NOMO-1 treated with DMSO at 0.1 percent for 48 hours (cell line): ENCODE measurements around the gene IGFBP1.

Experiments
- DNase-seq: peaks from one replicate; lab custom pipeline; 2025; ENCODE audit not compliant: unreplicated experiment; lab: John Stamatoyannopoulos, UW

IGFBP1 gene

DNA sequence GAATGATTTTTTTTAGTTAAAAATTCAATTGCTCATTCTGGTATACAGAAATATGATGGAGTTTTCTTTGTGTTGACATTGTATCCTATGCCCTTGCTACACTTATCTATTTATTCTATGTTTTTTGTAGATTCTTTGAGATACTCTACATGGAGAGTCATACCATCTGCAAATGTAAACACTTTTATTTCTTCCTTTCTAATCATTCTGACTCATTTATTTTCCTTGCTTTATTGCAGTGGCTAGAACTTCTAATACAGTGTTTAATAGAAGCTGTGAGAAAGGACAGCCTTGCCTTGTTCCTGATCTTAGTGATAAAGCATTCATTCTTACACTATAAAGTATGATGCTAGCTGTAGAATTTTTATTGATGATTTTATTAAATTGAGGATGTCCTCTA lies 42.7 kb downstream of the IGFBP1 start:
- no peak for DNase-seq

DNA sequence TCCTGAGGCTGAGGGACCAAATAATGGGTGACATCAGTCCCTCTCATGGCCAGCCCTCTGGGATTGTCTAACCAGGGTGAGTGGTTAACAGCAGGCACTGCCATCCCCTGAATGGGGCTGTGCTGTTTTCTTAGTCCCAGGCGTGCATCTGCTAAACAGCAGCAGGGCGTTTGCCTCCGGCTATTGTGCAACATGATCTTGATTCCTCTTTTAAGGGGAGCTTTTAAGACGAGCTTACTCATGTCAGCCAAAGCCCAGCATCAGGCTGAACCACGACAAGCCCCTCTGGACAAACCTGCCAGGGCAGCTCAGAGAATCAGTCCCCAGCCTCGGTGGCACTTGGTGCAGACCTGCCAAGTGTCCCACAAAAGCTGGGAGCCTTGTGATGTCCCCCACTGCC lies 49.0 kb downstream of the IGFBP1 start:
- peak; percentile 86 for DNase-seq

DNA sequence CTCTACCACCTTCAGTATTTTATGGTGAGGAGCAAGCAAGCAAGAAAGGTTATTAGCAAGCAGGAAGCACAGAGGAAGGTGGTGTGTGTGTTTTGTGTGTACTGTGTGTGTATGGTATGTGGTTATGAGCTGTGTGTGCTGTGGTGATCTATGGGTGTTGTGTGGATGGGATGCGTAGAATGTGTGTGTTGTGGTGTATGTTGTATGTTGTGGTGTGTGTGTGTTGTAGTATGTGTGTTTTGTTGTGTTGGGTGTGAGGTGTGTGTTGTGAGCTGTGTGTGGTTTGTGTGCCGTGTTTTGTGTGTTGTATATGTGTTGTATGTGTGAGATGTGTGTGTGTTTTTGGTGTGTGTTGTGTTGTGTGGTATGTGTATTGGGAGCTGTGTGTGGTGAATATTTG lies 49.6 kb downstream of the IGFBP1 start:
- DNase-seq: no peak

DNA sequence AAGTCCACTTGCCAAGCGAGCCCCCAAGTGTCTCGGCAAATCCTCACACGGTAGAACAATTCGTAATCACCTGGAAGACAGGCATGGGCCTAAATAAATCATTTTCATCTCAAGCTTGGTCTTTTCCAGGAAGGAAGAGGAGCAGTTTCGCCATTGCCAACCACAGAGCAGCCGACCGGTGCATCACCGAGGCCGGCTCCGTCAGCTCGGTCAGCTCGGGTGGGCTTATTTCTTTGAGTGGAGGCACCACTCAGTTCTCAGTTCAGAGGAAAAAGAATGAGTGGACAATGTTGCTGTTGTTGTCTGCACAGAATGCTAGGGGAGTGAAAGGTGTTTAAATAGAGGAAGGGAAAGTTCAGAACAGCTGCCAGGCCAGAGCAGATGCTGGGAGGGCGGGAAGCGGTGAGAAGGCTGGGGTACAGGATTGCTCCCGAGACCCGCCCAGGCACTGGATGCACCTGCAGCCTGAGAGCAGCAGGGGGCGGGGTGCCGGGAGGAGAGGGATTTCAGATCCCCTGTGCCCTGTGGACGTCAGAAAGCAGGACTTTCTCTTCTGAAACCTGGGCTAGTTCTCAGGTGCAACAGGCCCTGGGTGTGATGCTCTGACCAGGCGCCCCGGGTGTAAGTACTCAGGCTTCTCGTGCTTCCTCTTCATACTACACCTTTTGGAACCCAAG lies 50.5 kb downstream of the IGFBP1 start:
- no peak for DNase-seq

DNA sequence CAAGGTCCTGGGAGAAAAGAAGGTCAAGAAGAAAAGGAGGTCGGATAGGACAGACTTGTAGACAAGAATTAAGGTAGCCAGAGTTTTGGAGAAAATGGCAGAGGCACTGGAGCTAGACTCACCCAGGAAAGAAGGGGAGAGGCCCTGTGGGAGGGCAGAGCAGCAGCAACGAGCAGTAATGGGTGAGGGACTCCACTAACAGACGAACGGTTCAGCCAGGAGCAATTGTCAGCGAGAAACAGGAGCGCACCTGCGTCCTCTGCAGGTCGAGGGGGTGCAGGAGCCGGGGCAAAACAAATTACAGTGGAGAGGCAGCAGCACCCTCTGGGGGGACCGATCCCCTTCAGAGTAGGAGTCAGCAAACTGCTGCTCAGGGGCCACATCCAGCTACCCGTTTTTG lies 51.3 kb downstream of the IGFBP1 start:
- no peak for DNase-seq

DNA sequence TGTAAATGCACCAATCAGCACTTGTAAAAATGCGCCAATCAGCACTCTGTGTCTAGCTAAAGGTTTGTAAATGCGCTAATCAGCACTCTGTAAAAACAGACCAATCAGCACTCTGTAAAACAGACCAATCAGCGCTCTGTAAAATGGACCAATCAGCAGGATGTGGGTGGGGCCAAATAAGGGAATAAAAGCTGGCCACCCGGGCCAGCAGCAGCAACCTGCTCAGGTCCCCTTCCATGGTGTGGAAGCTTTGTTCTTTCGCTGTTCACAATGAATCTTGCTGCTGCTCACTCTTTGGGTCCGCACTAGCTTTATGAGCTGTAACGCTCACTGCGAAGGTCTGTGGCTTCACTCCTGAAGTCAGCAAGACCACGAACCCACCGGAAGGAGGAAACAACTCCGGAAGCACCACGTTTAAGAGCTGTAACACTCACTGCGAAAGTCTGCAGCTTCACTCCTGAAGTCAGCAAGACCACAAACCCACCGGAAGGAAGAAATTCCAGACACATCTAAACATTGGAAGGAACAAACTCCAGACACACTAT lies 52.0 kb downstream of the IGFBP1 start:
- DNase-seq: peak; percentile 11

DNA sequence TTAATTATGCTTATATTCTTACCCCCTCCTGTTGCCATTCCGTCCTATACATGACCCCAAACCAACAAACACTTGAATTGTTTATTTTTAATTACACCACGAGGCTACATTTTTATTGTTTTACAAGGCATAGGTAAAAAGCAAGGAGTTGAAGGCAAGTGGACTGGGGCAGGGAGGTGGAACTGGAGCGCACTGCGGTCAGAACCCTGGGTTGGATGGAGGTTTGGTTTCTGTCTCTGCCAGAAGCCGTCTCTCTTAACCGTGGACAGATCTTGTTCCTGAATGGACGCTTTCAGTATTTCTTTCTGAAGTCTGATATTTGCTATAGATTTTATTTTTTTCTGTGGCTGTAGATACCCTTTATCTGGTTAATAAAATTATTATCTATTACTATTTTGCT lies 52.7 kb downstream of the IGFBP1 start:
- DNase-seq: no peak
